GM12801 (cell line): ENCODE data around the gene NDUFS4.

Source experiments
- CTCF ChIP-seq: IDR thresholded peaks from one replicate; pipeline ENCODE4 v1.5.1; 2011; ENCODE audit warnings: control low read depth; ENCODE audit not compliant: insufficient read length; ENCODE audit errors: extremely low read depth

The NDUFS4 gene

GRCh38 chr5:53557386-53557785 is 3.1 kb upstream of the NDUFS4 start:
- TF ChIP-seq CTCF, result no peak

GRCh38 chr5:53558966-53559365 is 1.5 kb upstream of the NDUFS4 start:
- TF ChIP-seq CTCF, result no peak

GRCh38 chr5:53560028-53560427 is 411 bp upstream of the NDUFS4 start:
- TF ChIP-seq CTCF, result no peak

GRCh38 chr5:53568401-53568800 is 8.0 kb downstream of the NDUFS4 start:
- no peak for TF ChIP-seq CTCF

GRCh38 chr5:53568871-53569270 is 8.4 kb downstream of the NDUFS4 start:
- no peak for TF ChIP-seq CTCF

- no peak for TF ChIP-seq CTCF
Measured at GRCh38 chr5:53569453-53569852, 9.0 kb downstream of the NDUFS4 start.

- no peak for TF ChIP-seq CTCF
Measured at GRCh38 chr5:53571403-53571802, 11.0 kb downstream of the NDUFS4 start.

GRCh38 chr5:53575101-53575500 is 14.7 kb downstream of the NDUFS4 start:
- TF ChIP-seq CTCF, result no peak
